SU-DHL-6 (cell line): Measurements from ENCODE around the gene UBTF.

Source experiments
- H2AFZ ChIP-seq: fragments of 200-600 bp; sonication (generic); 2 replicates; pipeline ENCODE4 v1.6.1; 2014; ENCODE audit warnings: low read depth, mild to moderate bottlenecking, moderate library complexity, mixed read lengths, antibody characterized with exemption, low read length; ENCODE audit not compliant: severe bottlenecking
- H3F3A ChIP-seq: fragments of 200-600 bp; shearing (Covaris generic); 2 replicates; pipeline ENCODE4 v1.6.0; 2016; ENCODE audit warnings: antibody characterized with exemption, mild to moderate bottlenecking; ENCODE audit not compliant: insufficient read depth
- H3K27ac ChIP-seq: fragments of 200-600 bp; sonication (generic); 2 replicates; pipeline ENCODE4 v1.5.1; 2016; ENCODE audit warnings: low read depth, mild to moderate bottlenecking, low read length, moderate library complexity, mixed read lengths
- H3K27me3 ChIP-seq: fragments of 200-600 bp; sonication (generic), shearing (Covaris generic); 2 replicates; pipeline ENCODE4 v1.6.0; 2014; ENCODE audit warnings: mild to moderate bottlenecking, low read length
- H3K36me3 ChIP-seq: fragments of 200-600 bp; sonication (generic); 2 replicates; pipeline ENCODE4 v1.6.1; 2014; ENCODE audit warnings: mild to moderate bottlenecking, low read length, mixed read lengths
- H3K4me2 ChIP-seq: fragments of 300-600, 200-600 bp; shearing (Covaris generic), sonication (generic); 2 replicates; pipeline ENCODE4 v1.6.0; 2014; ENCODE audit warnings: low read length, low read depth, mild to moderate bottlenecking; ENCODE audit not compliant: poor library complexity, severe bottlenecking
- H3K4me3 ChIP-seq: fragments of 200-600 bp; sonication (generic); 2 replicates; pipeline ENCODE4 v1.5.1; 2014; ENCODE audit warnings: antibody characterized with exemption, low read length, mild to moderate bottlenecking, mixed read lengths; ENCODE audit not compliant: insufficient read depth, poor library complexity, severe bottlenecking
- H3K79me2 ChIP-seq: fragments of 200-600 bp; sonication (generic); 2 replicates; pipeline ENCODE4 v1.6.1; 2014; ENCODE audit warnings: mild to moderate bottlenecking, low read length, moderate library complexity; ENCODE audit not compliant: insufficient read depth
- H3K9ac ChIP-seq: fragments of 200-600 bp; sonication (generic); 2 replicates; pipeline ENCODE4 v1.7.0; 2014; ENCODE audit warnings: mild to moderate bottlenecking, low read length
- H3K9me2 ChIP-seq: fragments of 200-600 bp; sonication (generic); replicated peaks from 2 replicates; pipeline ENCODE4 v1.6.1; 2014; ENCODE audit warnings: low read length; ENCODE audit not compliant: insufficient read depth
- H3K9me3 ChIP-seq: fragments of 200-600 bp; sonication (generic); 2 replicates; pipeline ENCODE4 v1.6.1; 2014; ENCODE audit warnings: low read length, mixed read lengths; ENCODE audit not compliant: insufficient read depth
- H4K20me1 ChIP-seq: fragments of 200-600 bp; sonication (generic); 2 replicates; pipeline ENCODE4 v1.6.1; 2014; ENCODE audit warnings: low read depth, mild to moderate bottlenecking, antibody characterized with exemption, low read length, moderate library complexity, mixed read lengths
- CTCF ChIP-seq: fragments of 200-600 bp; sonication (generic); IDR thresholded peaks from one replicate; pipeline ENCODE4 v1.5.1; 2017; ENCODE audit warnings: antibody characterized with exemption, mild to moderate bottlenecking, low read length, moderate library complexity; ENCODE audit not compliant: insufficient read depth, poor library complexity, severe bottlenecking
- EZH2phosphoT487 ChIP-seq: fragments of 200-600 bp; sonication (generic), shearing (Covaris generic); conservative IDR thresholded peaks from 2 replicates; pipeline ENCODE4 v1.6.1; 2018; ENCODE audit warnings: mild to moderate bottlenecking, antibody characterized with exemption, low read length, moderate library complexity, mixed read lengths

The UBTF gene

DNA sequence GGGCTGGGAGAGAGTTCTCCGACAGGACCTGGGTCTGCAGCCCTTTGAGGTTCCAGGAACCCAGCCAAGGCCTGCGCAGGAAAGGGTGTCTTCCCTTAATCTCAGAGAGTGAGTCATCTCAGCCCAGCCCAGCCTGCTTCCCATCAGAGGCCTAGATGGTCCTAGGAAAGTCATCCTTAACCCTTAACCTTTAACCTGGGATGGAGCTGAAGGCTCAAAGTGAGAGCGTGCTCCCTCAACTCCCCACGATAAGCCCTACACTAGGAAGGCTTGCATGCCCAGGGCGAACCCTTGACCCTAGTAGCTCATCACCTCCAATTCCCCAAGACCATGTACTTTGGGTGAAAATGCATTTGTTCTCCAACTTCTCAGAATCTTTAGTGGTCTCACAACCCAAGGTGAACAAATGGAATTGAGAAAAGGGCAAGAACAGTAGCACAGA is 15.0 kb downstream of the UBTF start:
- no peaks in the 10 kb centered on the region for H4K20me1 ChIP-seq
- no peak overlapping the region for H3K4me3 ChIP-seq
- H3K79me2 ChIP-seq = peaks cover under 1% of the 10 kb centered on the region; the same call in 1 of the 2 replicates
- no peaks in the 10 kb centered on the region for H3K9me3 ChIP-seq
- peaks cover 34% of the 10 kb centered on the region for H3F3A ChIP-seq
- H3K27me3 ChIP-seq = no peaks in the 10 kb centered on the region
- TF ChIP-seq EZH2phosphoT487 (no peak), CTCF (no peak)
- H3K9me2 ChIP-seq = no peaks in the 10 kb centered on the region
- peak overlapping the region; percentile 19; the same call in 1 of the 2 replicates for H3K27ac ChIP-seq
- H2AFZ ChIP-seq = no peak overlapping the region
- peaks cover 8% of the 10 kb centered on the region; the same call in 1 of the 2 replicates for H3K36me3 ChIP-seq
- H3K9ac ChIP-seq = no peak overlapping the region
- H3K4me2 ChIP-seq = no peak overlapping the region

DNA sequence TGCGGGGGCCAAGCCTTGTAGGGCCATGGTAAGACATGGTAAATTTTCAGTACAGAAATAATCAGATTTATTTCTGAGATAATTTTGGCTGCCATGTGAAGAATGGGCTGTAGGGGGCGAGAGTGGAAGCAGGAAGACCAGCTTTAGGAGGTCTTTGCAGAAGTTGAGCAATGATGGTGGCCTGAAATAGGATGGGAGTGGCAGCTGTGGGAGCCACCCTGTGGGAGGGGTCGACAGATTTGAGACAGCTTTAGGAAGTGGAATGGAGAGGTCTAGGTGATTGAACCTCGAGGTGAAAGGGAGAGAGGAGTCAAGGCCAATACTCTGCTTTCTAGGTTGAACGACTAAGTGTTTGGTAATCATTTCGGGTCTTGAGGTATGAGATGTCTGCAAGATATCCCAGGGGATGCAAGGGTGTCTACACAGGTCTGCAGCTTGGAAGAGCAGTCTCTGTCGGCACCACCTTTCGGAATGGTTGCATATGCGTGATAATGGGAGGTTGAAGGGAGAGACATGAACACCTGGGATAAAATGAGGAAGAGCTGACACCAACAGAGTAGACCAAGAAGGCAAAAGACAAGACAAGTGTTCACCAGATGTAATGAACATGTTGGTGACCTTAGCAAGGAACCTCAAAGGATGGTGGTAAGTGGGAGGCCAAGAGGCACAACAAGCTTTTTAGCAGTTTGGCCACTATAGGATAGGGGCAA is 15.6 kb downstream of the UBTF start:
- Histone ChIP-seq H3K9me3 (no peaks in the 10 kb centered on the region), H3K9me2 (no peaks in the 10 kb centered on the region), H3K27me3 (no peaks in the 10 kb centered on the region), H3K79me2 (peaks cover 2% of the 10 kb centered on the region; the same call in 1 of the 2 replicates), H4K20me1 (no peaks in the 10 kb centered on the region), H2AFZ (no peak overlapping the region), H3K9ac (no peak overlapping the region), H3K4me3 (no peak overlapping the region), H3K4me2 (no peak overlapping the region), H3K36me3 (0 out of 2 replicates have a peak, but pooled peaks cover 5% of the 10 kb centered on the region), H3K27ac (no peak overlapping the region; the same call in 1 of the 2 replicates), H3F3A (peaks cover 34% of the 10 kb centered on the region)
- TF ChIP-seq EZH2phosphoT487 (no peak), CTCF (peak; percentile 65)

GRCh38 chr17:44202756-44203155 is 16.7 kb downstream of the UBTF start:
- Histone ChIP-seq H3K27ac (no peak overlapping the region), H3F3A (peaks cover 34% of the 10 kb centered on the region), H3K9me2 (no peaks in the 10 kb centered on the region), H3K9ac (no peak overlapping the region), H3K79me2 (peaks cover 14% of the 10 kb centered on the region), H3K4me2 (no peak overlapping the region), H3K27me3 (no peaks in the 10 kb centered on the region), H2AFZ (no peak overlapping the region), H3K36me3 (no peaks in the 10 kb centered on the region), H3K9me3 (no peaks in the 10 kb centered on the region), H3K4me3 (no peak overlapping the region), H4K20me1 (no peaks in the 10 kb centered on the region)
- TF ChIP-seq EZH2phosphoT487 (no peak), CTCF (no peak)
